A673 (cell line): ENCODE results near the gene MICU1. TPM values are rescaled to one million over a fixed set of nuclear protein-coding genes. Genes with fewer than 3 reads are reported as not detected.

Source experiments
- BruUV-seq: library from RNA; stranded (reverse); fragments of 400-500 nt; replicated peaks from 2 replicates; lab custom pipeline; 2021; lab: Mats Ljungman, UMichigan
- CTCF ChIA-PET: fragments of 300-600 bp; sonication (Branson Sonifier 250); formaldehyde crosslinking; loops from one replicate; lab custom pipeline; 2022; ENCODE audit warnings: antibody characterized with exemption; lab: Charles Lee
- POLR2A ChIA-PET: fragments of 300-600 bp; sonication (Branson Sonifier 250); formaldehyde crosslinking; loops from one replicate; lab custom pipeline; 2022; ENCODE audit warnings: antibody characterized with exemption; ENCODE audit not compliant: low non-redundant PET; lab: Charles Lee
- DNase-seq: peaks from one replicate; pipeline ENCODE4 v3.0.0-alpha.2; 2015; ENCODE audit warnings: low spot score
- H3K27ac ChIP-seq: fragments of 200-600 bp; sonication (generic); 2 replicates; pipeline ENCODE4 v1.5.1; 2016; ENCODE audit warnings: mixed run types, low read depth, mild to moderate bottlenecking, mixed read lengths, antibody characterized with exemption, low read length; ENCODE audit not compliant: poor library complexity, severe bottlenecking
- H3K27me3 ChIP-seq: fragments of 200-600 bp; sonication (generic); replicated peaks from 2 replicates; pipeline ENCODE4 v1.6.1; 2017; ENCODE audit warnings: mixed run types, low read depth, mild to moderate bottlenecking, mixed read lengths, antibody characterized with exemption, low read length; ENCODE audit not compliant: insufficient read depth, poor library complexity
- H3K36me3 ChIP-seq: fragments of 200-600 bp; sonication (generic); 2 replicates; pipeline ENCODE4 v1.6.1; 2016; ENCODE audit warnings: mixed run types, mild to moderate bottlenecking, mixed read lengths, antibody characterized with exemption, low read length; ENCODE audit not compliant: insufficient read depth, poor library complexity, severe bottlenecking
- H3K4me1 ChIP-seq: fragments of 200-600 bp; sonication (generic); 2 replicates; pipeline ENCODE4 v1.6.1; 2017; ENCODE audit warnings: mixed run types, mild to moderate bottlenecking, mixed read lengths, antibody characterized with exemption, low read length; ENCODE audit not compliant: insufficient read depth, poor library complexity, severe bottlenecking
- H3K4me3 ChIP-seq: fragments of 200-600 bp; sonication (generic); 2 replicates; pipeline ENCODE4 v1.5.1; 2016; ENCODE audit warnings: low read depth, mixed run types, mild to moderate bottlenecking, mixed read lengths, low read length; ENCODE audit not compliant: poor library complexity, severe bottlenecking
- H3K9me3 ChIP-seq: fragments of 200-600 bp; sonication (generic); 2 replicates; pipeline ENCODE4 v1.6.1; 2016; ENCODE audit warnings: mixed run types, low read depth, mild to moderate bottlenecking, mixed read lengths, antibody characterized with exemption, low read length; ENCODE audit not compliant: poor library complexity, severe bottlenecking
- EZH2 ChIP-seq: fragments of 200-600 bp; sonication (generic); IDR thresholded peaks from 2 replicates; pipeline ENCODE4 v1.6.1; 2017; ENCODE audit warnings: borderline replicate concordance, low read depth, mild to moderate bottlenecking, mixed read lengths, antibody characterized with exemption, low read length; ENCODE audit not compliant: poor library complexity, severe bottlenecking
- intact Hi-C: fragments of 100-400 bp; cut with micrococcal nuclease; formaldehyde crosslinking; loops from one replicate; pipeline ENCODE4 v1.10.0; 2022; ENCODE audit not compliant: unreplicated experiment
- total RNA-seq: library from RNA; stranded (reverse); gene quantifications from 2 replicates; pipeline ENCODE4 v1.2.3, GENCODE V29; 2021
- TF ChIP-seq, protein P1 (sequence below): fragments of 300-800, 200-600 bp; sonication (generic); conservative IDR thresholded peaks from 2 replicates; pipeline ENCODE4 v1.5.1; 2017; ENCODE audit warnings: low read depth, mild to moderate bottlenecking, antibody characterized with exemption, low read length, moderate library complexity, mixed read lengths

The MICU1 gene
- total RNA-seq, 1 experiment from 2014 or later, result 37.7 TPM

DNA sequence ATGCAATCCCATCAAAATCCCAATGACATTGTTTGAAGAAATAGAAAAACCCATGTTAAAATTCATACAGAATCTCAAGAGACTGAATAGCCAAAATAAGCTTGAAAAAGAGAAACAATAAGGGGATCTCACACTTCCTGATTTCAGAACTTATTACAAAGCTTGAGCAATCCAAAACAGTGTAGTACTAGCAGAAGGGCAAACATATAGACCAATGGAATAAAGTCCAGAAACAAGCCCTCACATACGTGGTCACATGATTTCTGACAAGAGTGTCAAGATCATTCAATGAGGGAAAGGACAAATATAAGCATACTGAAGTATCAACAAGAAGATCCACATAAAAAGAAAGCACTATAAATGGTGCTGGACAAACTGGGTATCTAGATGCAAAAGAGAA lies 31.9 kb downstream of the MICU1 start:
- POLR2A ChIA-PET, result no interaction called here
- no peak for DNase-seq
- Histone ChIP-seq H3K9me3 (no peaks in the 10 kb centered on the region), H3K4me3 (no peak overlapping the region), H3K36me3 (no peaks in the 10 kb centered on the region), H3K27me3 (no peaks in the 10 kb centered on the region), H3K27ac (no peak overlapping the region), H3K4me1 (no peaks in the 10 kb centered on the region)
- CTCF ChIA-PET, result no interaction called here
- no TSS peak for BruUV-seq
- TF ChIP-seq, protein P1, sequence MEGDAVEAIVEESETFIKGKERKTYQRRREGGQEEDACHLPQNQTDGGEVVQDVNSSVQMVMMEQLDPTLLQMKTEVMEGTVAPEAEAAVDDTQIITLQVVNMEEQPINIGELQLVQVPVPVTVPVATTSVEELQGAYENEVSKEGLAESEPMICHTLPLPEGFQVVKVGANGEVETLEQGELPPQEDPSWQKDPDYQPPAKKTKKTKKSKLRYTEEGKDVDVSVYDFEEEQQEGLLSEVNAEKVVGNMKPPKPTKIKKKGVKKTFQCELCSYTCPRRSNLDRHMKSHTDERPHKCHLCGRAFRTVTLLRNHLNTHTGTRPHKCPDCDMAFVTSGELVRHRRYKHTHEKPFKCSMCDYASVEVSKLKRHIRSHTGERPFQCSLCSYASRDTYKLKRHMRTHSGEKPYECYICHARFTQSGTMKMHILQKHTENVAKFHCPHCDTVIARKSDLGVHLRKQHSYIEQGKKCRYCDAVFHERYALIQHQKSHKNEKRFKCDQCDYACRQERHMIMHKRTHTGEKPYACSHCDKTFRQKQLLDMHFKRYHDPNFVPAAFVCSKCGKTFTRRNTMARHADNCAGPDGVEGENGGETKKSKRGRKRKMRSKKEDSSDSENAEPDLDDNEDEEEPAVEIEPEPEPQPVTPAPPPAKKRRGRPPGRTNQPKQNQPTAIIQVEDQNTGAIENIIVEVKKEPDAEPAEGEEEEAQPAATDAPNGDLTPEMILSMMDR, result no peak
- TF ChIP-seq EZH2, result no peak
- intact Hi-C loops, result no loop called here

DNA sequence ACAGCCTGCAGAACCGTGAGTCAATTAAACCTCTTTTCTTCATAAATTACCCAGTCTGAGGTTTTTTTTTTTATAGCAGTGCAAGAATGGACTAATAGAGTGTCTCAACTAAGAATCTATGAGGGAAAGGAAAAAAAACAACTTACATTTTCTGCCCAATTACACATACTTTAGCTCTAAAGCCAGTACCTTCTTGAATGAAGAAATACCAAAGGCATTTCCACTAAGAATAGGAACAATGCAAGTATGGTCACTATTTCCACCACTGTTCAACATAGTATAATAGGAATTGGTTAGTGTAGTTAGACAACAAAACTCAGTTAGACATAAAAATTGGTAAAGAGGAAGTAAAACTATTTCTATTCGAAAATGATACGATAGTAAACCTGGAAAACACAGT lies 37.6 kb downstream of the MICU1 start:
- Histone ChIP-seq H3K4me3 (no peak overlapping the region), H3K36me3 (no peaks in the 10 kb centered on the region), H3K4me1 (no peaks in the 10 kb centered on the region), H3K9me3 (no peaks in the 10 kb centered on the region), H3K27me3 (no peaks in the 10 kb centered on the region), H3K27ac (no peak overlapping the region)
- ChIA-PET POLR2A (no interaction called here), CTCF (no interaction called here)
- no TSS peak for BruUV-seq
- intact Hi-C loops, result no loop called here
- TF ChIP-seq, protein P1, result no peak
- no peak for TF ChIP-seq EZH2
- no peak for DNase-seq

DNA sequence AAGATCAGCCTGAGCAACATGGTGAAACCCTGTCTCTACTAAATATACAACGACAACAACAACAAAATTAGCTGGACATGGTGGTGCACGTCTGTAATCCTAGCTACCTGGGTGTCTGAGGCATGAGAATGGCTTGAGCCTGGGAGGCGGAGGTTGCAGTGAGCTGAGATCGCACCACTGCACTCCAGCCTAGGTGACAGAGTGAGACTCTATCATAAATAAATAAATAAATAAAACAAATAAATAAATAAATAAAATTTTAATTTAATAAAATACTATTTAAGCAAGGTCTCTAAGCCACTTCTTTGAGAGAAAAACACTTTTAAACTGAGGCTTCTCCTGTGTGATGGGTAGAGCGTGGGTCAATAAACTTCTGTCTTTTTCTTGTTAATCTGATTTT lies 38.3 kb downstream of the MICU1 start:
- no peak for TF ChIP-seq EZH2
- TF ChIP-seq, protein P1, result no peak
- CTCF ChIA-PET, result no interaction called here
- no peak for DNase-seq
- intact Hi-C loops, result no loop called here
- BruUV-seq, result no TSS peak
- POLR2A ChIA-PET, result no interaction called here
- Histone ChIP-seq H3K27me3 (no peaks in the 10 kb centered on the region), H3K9me3 (no peaks in the 10 kb centered on the region), H3K27ac (no peak overlapping the region), H3K36me3 (no peaks in the 10 kb centered on the region), H3K4me3 (no peak overlapping the region), H3K4me1 (no peaks in the 10 kb centered on the region)
